ENCODE results near the gene FER1L5. TPM values are rescaled to one million over a fixed set of nuclear protein-coding genes. Genes with fewer than 3 reads are reported as not detected.
A peak's percentile ranks its signal among the peaks of the same experiment; 100 is the strongest.

The FER1L5 gene
- total RNA-seq, 1 experiment from 2014 or later, result 1.2 TPM

- H3K9me3 ChIP-seq (ENCODE audit: low read depth, low read length, poor library complexity, severe bottlenecking), result peaks cover 5% of the 10 kb centered on the region
- BruUV-seq (replicated peaks), result no TSS peak
- no peaks in the 10 kb centered on the region for H3K36me3 ChIP-seq (ENCODE audit: insufficient read depth, low read length, poor library complexity, severe bottlenecking)
- no peak for TF ChIP-seq CTCF (conservative IDR thresholded peaks at IDR 0.05; ENCODE audit: low read depth, low read length)
- no peak for TF ChIP-seq EZH2 (IDR thresholded peaks at IDR 0.05; ENCODE audit: borderline replicate concordance, low read depth, low read length, poor library complexity, severe bottlenecking)
- H3K27ac ChIP-seq (ENCODE audit: low read depth, low read length, poor library complexity, severe bottlenecking), result no peak overlapping the region
- no peak overlapping the region for H3K4me3 ChIP-seq (ENCODE audit: low read depth, low read length, poor library complexity, severe bottlenecking)
- no peak for DNase-seq (ENCODE audit: low spot score)
- peaks cover 23% of the 10 kb centered on the region for H3K4me1 ChIP-seq (ENCODE audit: insufficient read depth, low read length, poor library complexity, severe bottlenecking)
- ChIA-PET CTCF (no interaction called here), POLR2A (ENCODE audit: low non-redundant PET) (no interaction called here)
- no peaks in the 10 kb centered on the region for H3K27me3 ChIP-seq (replicated peaks; ENCODE audit: insufficient read depth, low read depth, low read length, poor library complexity)
- intact Hi-C loops (cut with micrococcal nuclease; ENCODE audit: unreplicated experiment), result no loop called here
These were observed 20.6 kb downstream of the FER1L5 start for GRCh38 chr2:96663177-96663576.

- CTCF ChIA-PET, result no interaction called here
- H3K27ac ChIP-seq (ENCODE audit: low read depth, low read length, poor library complexity, severe bottlenecking), result no peak overlapping the region
- no peak for TF ChIP-seq EZH2 (IDR thresholded peaks at IDR 0.05; ENCODE audit: borderline replicate concordance, low read depth, low read length, poor library complexity, severe bottlenecking)
- TF ChIP-seq CTCF (conservative IDR thresholded peaks at IDR 0.05; ENCODE audit: low read depth, low read length), result no peak
- peaks cover 5% of the 10 kb centered on the region for H3K9me3 ChIP-seq (ENCODE audit: low read depth, low read length, poor library complexity, severe bottlenecking)
- DNase-seq (ENCODE audit: low spot score), result no peak
- no peaks in the 10 kb centered on the region for H3K36me3 ChIP-seq (ENCODE audit: insufficient read depth, low read length, poor library complexity, severe bottlenecking)
- no peaks in the 10 kb centered on the region for H3K27me3 ChIP-seq (replicated peaks; ENCODE audit: insufficient read depth, low read depth, low read length, poor library complexity)
- no TSS peak for BruUV-seq (replicated peaks)
- H3K4me3 ChIP-seq (ENCODE audit: low read depth, low read length, poor library complexity, severe bottlenecking), result no peak overlapping the region
- intact Hi-C loops (cut with micrococcal nuclease; ENCODE audit: unreplicated experiment), result no loop called here
- POLR2A ChIA-PET (ENCODE audit: low non-redundant PET), result no interaction called here
- H3K4me1 ChIP-seq (ENCODE audit: insufficient read depth, low read length, poor library complexity, severe bottlenecking), result peaks cover 23% of the 10 kb centered on the region
These were observed 21.3 kb downstream of the FER1L5 start for GRCh38 chr2:96663829-96664228.

- no peak for TF ChIP-seq EZH2 (IDR thresholded peaks at IDR 0.05; ENCODE audit: borderline replicate concordance, low read depth, low read length, poor library complexity, severe bottlenecking)
- no peak for TF ChIP-seq CTCF (conservative IDR thresholded peaks at IDR 0.05; ENCODE audit: low read depth, low read length)
- H3K27me3 ChIP-seq (replicated peaks; ENCODE audit: insufficient read depth, low read depth, low read length, poor library complexity), result no peaks in the 10 kb centered on the region
- H3K4me1 ChIP-seq (ENCODE audit: insufficient read depth, low read length, poor library complexity, severe bottlenecking), result peaks cover 23% of the 10 kb centered on the region
- H3K27ac ChIP-seq (ENCODE audit: low read depth, low read length, poor library complexity, severe bottlenecking), result peak overlapping the region; percentile 66
- ChIA-PET POLR2A (ENCODE audit: low non-redundant PET) (no interaction called here), CTCF (no interaction called here)
- no peak for DNase-seq (ENCODE audit: low spot score)
- H3K36me3 ChIP-seq (ENCODE audit: insufficient read depth, low read length, poor library complexity, severe bottlenecking), result no peaks in the 10 kb centered on the region
- intact Hi-C loops (cut with micrococcal nuclease; ENCODE audit: unreplicated experiment), result no loop called here
- no TSS peak for BruUV-seq (replicated peaks)
- H3K9me3 ChIP-seq (ENCODE audit: low read depth, low read length, poor library complexity, severe bottlenecking), result peaks cover 5% of the 10 kb centered on the region
- H3K4me3 ChIP-seq (ENCODE audit: low read depth, low read length, poor library complexity, severe bottlenecking), result no peak overlapping the region
These were observed 21.9 kb downstream of the FER1L5 start for GRCh38 chr2:96664366-96664925.
